PC-3 (cell line): ENCODE results near the gene MALRD1. TPM values are rescaled to one million over a fixed set of nuclear protein-coding genes. Genes with fewer than 3 reads are reported as not detected.
A peak's percentile ranks its signal among the peaks of the same experiment; 100 is the strongest.

Experiments
- ATAC-seq: fragments of 200-7000 bp; cut with Tn5 transposase; 2 replicates; pipeline ENCODE4 v1.9.1; 2020; ENCODE audit warnings: mild to moderate bottlenecking, moderate library complexity
- BruUV-seq: library from RNA; stranded (reverse); fragments of 400-500 nt; replicated peaks from 2 replicates; lab custom pipeline; 2021; lab: Mats Ljungman, UMichigan
- CTCF ChIA-PET: fragments of 300-600 bp; sonication (Branson Sonifier 250); formaldehyde crosslinking; loops from one replicate; lab custom pipeline; 2022; ENCODE audit warnings: antibody characterized with exemption; lab: Charles Lee
- POLR2A ChIA-PET: fragments of 300-600 bp; sonication (Branson Sonifier 250); formaldehyde crosslinking; loops from one replicate; lab custom pipeline; 2022; ENCODE audit warnings: antibody characterized with exemption; ENCODE audit not compliant: unreplicated experiment; lab: Charles Lee
- DNase-seq: peaks from one replicate; pipeline ENCODE4 v3.0.0-alpha.2; 2015
- H2AFZ ChIP-seq: fragments of 300-600 bp; sonication (generic); 2 replicates; pipeline ENCODE4 v1.6.0; 2016; ENCODE audit warnings: antibody characterized with exemption, low read length
- H3F3A ChIP-seq: fragments of 300-600 bp; sonication (generic); one replicate; pipeline ENCODE4 v1.6.0; 2017; ENCODE audit warnings: antibody characterized with exemption, low read length, control low read depth, mild to moderate bottlenecking; ENCODE audit not compliant: unreplicated experiment
- H3K27ac ChIP-seq: fragments of 300-600 bp; sonication (generic); 2 replicates; pipeline ENCODE4 v1.5.1; 2016; ENCODE audit warnings: mild to moderate bottlenecking, low read length
- H3K27me3 ChIP-seq: fragments of 300-600 bp; sonication (generic); 2 replicates; pipeline ENCODE4 v1.6.1; 2016; ENCODE audit warnings: low read length, mixed read lengths
- H3K36me3 ChIP-seq: fragments of 300-600 bp; sonication (generic); 2 replicates; pipeline ENCODE4 v1.6.1; 2016; ENCODE audit warnings: low read depth, mixed run types, low read length, mixed read lengths
- H3K4me1 ChIP-seq: fragments of 300-600 bp; sonication (generic); 2 replicates; pipeline ENCODE4 v1.5.1; 2016; ENCODE audit warnings: low read length; ENCODE audit not compliant: insufficient read depth
- H3K4me2 ChIP-seq: fragments of 300-600 bp; sonication (generic); 2 replicates; pipeline ENCODE4 v1.6.0; 2016; ENCODE audit warnings: low read length
- H3K4me3 ChIP-seq: fragments of 300-600 bp; sonication (generic); 2 replicates; pipeline ENCODE4 v1.5.1; 2016; ENCODE audit warnings: mild to moderate bottlenecking, low read length, mixed read lengths
- H3K79me2 ChIP-seq: fragments of 300-600 bp; sonication (generic); 2 replicates; pipeline ENCODE4 v1.6.1; 2017; ENCODE audit warnings: low read length, mixed read lengths
- H3K9ac ChIP-seq: fragments of 300-600 bp; sonication (generic); 2 replicates; pipeline ENCODE4 v1.6.0; 2016; ENCODE audit warnings: mild to moderate bottlenecking, low read length
- H3K9me2 ChIP-seq: fragments of 300-600 bp; sonication (generic); replicated peaks from 2 replicates; pipeline ENCODE4 v1.6.1; 2016; ENCODE audit warnings: mixed run types, low read length, mixed read lengths
- H3K9me3 ChIP-seq: fragments of 300-600 bp; sonication (generic); 2 replicates; pipeline ENCODE4 v1.6.1; 2016; ENCODE audit warnings: low read length, mixed read lengths
- H4K20me1 ChIP-seq: fragments of 300-600 bp; sonication (generic); 2 replicates; pipeline ENCODE4 v1.6.1; 2016; ENCODE audit warnings: low read length, mixed read lengths
- EZH2 ChIP-seq: fragments of 300-600 bp; sonication (generic); IDR thresholded peaks from one replicate; pipeline ENCODE4 v1.6.1; 2017; ENCODE audit warnings: antibody characterized with exemption, mild to moderate bottlenecking, low read length; ENCODE audit not compliant: unreplicated experiment
- EZH2phosphoT487 ChIP-seq: fragments of 300-600 bp; sonication (generic); IDR thresholded peaks from 2 replicates; pipeline ENCODE4 v1.6.1; 2018; ENCODE audit warnings: mild to moderate bottlenecking, antibody characterized with exemption, low read length, borderline replicate concordance
- intact Hi-C: fragments of 100-400 bp; cut with micrococcal nuclease; formaldehyde crosslinking; loops from 2 replicates; pipeline ENCODE4 v1.9.0; 2023
- total RNA-seq: library from RNA; depleted of rRNA; stranded (reverse); fragments of >200 nt; gene quantifications from 2 replicates; pipeline ENCODE4 v1.2.3, GENCODE V29; 2014
- TF ChIP-seq, protein P1 (sequence below): fragments of 300-600 bp; sonication (generic); conservative IDR thresholded peaks from 2 replicates; pipeline ENCODE4 v1.5.1; 2017; ENCODE audit warnings: antibody characterized with exemption, low read depth, mild to moderate bottlenecking, low read length

MALRD1 gene
- total RNA-seq, 1 experiment from 2014 or later: not detected

GRCh38 chr10:19749185-19749729 lies 700.7 kb downstream of the MALRD1 start:
- DNase-seq (peak; percentile 3), ATAC-seq (no peak)
- Histone ChIP-seq H3K4me1 (no peaks in the 10 kb centered on the region), H3K4me2 (no peak overlapping the region), H3K36me3 (no peaks in the 10 kb centered on the region), H2AFZ (no peak overlapping the region), H3K9me3 (no peaks in the 10 kb centered on the region), H3K9ac (no peak overlapping the region), H3K9me2 (no peaks in the 10 kb centered on the region), H3K79me2 (no peaks in the 10 kb centered on the region), H3K27ac (no peak overlapping the region), H3K4me3 (no peak overlapping the region), H4K20me1 (no peaks in the 10 kb centered on the region), H3F3A (no peaks in the 10 kb centered on the region), H3K27me3 (no peaks in the 10 kb centered on the region)
- no peak for TF ChIP-seq EZH2phosphoT487
- no peak for TF ChIP-seq EZH2
- TF ChIP-seq, protein P1, sequence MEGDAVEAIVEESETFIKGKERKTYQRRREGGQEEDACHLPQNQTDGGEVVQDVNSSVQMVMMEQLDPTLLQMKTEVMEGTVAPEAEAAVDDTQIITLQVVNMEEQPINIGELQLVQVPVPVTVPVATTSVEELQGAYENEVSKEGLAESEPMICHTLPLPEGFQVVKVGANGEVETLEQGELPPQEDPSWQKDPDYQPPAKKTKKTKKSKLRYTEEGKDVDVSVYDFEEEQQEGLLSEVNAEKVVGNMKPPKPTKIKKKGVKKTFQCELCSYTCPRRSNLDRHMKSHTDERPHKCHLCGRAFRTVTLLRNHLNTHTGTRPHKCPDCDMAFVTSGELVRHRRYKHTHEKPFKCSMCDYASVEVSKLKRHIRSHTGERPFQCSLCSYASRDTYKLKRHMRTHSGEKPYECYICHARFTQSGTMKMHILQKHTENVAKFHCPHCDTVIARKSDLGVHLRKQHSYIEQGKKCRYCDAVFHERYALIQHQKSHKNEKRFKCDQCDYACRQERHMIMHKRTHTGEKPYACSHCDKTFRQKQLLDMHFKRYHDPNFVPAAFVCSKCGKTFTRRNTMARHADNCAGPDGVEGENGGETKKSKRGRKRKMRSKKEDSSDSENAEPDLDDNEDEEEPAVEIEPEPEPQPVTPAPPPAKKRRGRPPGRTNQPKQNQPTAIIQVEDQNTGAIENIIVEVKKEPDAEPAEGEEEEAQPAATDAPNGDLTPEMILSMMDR: no peak
- CTCF ChIA-PET: no interaction called here
- no TSS peak for BruUV-seq
- POLR2A ChIA-PET: no interaction called here
- intact Hi-C loops: no loop called here

DNA sequence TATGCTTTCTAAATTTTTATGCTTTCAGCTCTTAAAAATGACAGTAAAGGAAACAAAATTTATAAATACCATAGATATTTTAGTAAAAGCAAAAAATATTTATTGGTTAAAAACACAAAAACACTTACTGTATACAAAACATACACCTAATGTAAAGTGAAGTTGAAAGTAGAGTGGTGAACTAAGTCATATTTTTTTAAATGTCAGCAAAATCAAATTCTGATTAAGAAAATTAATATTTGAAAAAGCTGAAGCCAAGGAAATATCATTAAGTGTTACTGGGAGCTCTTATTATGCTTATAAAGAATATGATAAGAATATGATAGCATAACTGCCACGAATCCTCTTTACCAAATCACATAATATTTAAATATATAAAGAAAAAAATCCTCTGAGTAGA lies 702.4 kb downstream of the MALRD1 start:
- no peak overlapping the region for H2AFZ ChIP-seq
- H3K9ac ChIP-seq: no peak overlapping the region
- BruUV-seq: no TSS peak
- TF ChIP-seq, protein P1: no peak
- TF ChIP-seq EZH2 (no peak), EZH2phosphoT487 (no peak)
- H3K27me3 ChIP-seq: no peaks in the 10 kb centered on the region
- H3K79me2 ChIP-seq: no peaks in the 10 kb centered on the region
- DNase-seq: no peak
- CTCF ChIA-PET: no interaction called here
- no peaks in the 10 kb centered on the region for H3K9me2 ChIP-seq
- no peaks in the 10 kb centered on the region for H3K4me1 ChIP-seq
- intact Hi-C loops: no loop called here
- H3K4me2 ChIP-seq: no peak overlapping the region
- no peak overlapping the region for H3K4me3 ChIP-seq
- H4K20me1 ChIP-seq: no peaks in the 10 kb centered on the region
- H3K9me3 ChIP-seq: no peaks in the 10 kb centered on the region
- POLR2A ChIA-PET: no interaction called here
- H3K36me3 ChIP-seq: no peaks in the 10 kb centered on the region
- H3F3A ChIP-seq: no peaks in the 10 kb centered on the region
- no peak overlapping the region for H3K27ac ChIP-seq
- ATAC-seq: no peak

DNA sequence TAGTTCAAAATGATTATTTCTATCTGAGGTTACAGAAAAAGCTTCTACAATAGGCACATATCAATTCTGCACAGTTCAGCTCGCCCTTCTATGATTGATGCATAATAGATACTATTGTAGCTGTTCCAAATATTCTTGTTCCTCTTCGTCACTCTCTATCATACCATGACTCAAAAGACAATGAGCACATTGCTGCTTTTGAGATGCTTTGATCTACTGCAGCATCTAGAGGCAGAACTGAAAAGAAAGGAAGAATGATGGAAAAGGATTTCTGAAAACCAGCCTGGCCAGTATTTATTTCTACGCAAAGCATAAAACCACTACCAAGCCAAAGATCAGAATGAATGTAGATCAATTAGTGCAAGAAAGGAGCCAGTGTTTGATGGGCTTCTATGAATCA lies 708.3 kb downstream of the MALRD1 start:
- TF ChIP-seq EZH2phosphoT487 (no peak), EZH2 (no peak)
- TF ChIP-seq, protein P1: no peak
- no peaks in the 10 kb centered on the region for H3K79me2 ChIP-seq
- H3K4me2 ChIP-seq: no peak overlapping the region
- no peaks in the 10 kb centered on the region for H3K4me1 ChIP-seq
- intact Hi-C loops: no loop called here
- H2AFZ ChIP-seq: no peak overlapping the region
- DNase-seq (no peak), ATAC-seq (no peak)
- CTCF ChIA-PET: no interaction called here
- POLR2A ChIA-PET: no interaction called here
- no peaks in the 10 kb centered on the region for H3K36me3 ChIP-seq
- no peaks in the 10 kb centered on the region for H3K27me3 ChIP-seq
- H4K20me1 ChIP-seq: no peaks in the 10 kb centered on the region
- no peaks in the 10 kb centered on the region for H3K9me3 ChIP-seq
- H3K9ac ChIP-seq: no peak overlapping the region
- no peak overlapping the region for H3K4me3 ChIP-seq
- no peak overlapping the region for H3K27ac ChIP-seq
- BruUV-seq: no TSS peak
- no peaks in the 10 kb centered on the region for H3F3A ChIP-seq
- no peaks in the 10 kb centered on the region for H3K9me2 ChIP-seq
